Skeletal muscle satellite cell (primary cell): Measurements from ENCODE around the gene XPO6.

Source experiments
- H3K27me3 ChIP-seq: 2 replicates; pipeline ENCODE4 v1.7.0; 2013; ENCODE audit warnings: low read length; ENCODE audit not compliant: control insufficient read depth, insufficient read depth
- H3K36me3 ChIP-seq: 2 replicates; pipeline ENCODE4 v1.7.0; 2013; ENCODE audit warnings: mild to moderate bottlenecking, control low read depth, low read length; ENCODE audit not compliant: insufficient read depth
- H3K4me1 ChIP-seq: 2 replicates; pipeline ENCODE4 v1.7.0; 2013; ENCODE audit warnings: low read length; ENCODE audit not compliant: control insufficient read depth, insufficient read depth
- H3K4me2 ChIP-seq: 2 replicates; pipeline ENCODE4 v1.7.0; 2013; ENCODE audit warnings: mild to moderate bottlenecking, low read length
- H3K4me3 ChIP-seq: 2 replicates; pipeline ENCODE4 v1.7.0; 2013; ENCODE audit warnings: low read length
- H3K9ac ChIP-seq: 2 replicates; pipeline ENCODE4 v1.7.0; 2013; ENCODE audit warnings: mild to moderate bottlenecking, low read depth, low read length, moderate library complexity
- H3K9me3 ChIP-seq: replicated peaks from 2 replicates; pipeline ENCODE4 v1.7.0; 2013; ENCODE audit warnings: mild to moderate bottlenecking, control low read depth, low read length

The XPO6 gene

GRCh38 chr16:28092721-28093384 lies 118.9 kb downstream of the XPO6 start:
- no peak overlapping the region for H3K9ac ChIP-seq
- H3K27me3 ChIP-seq, result no peaks in the 10 kb centered on the region
- H3K4me3 ChIP-seq, result no peak overlapping the region
- H3K4me1 ChIP-seq, result peaks cover 9% of the 10 kb centered on the region
- H3K4me2 ChIP-seq, result no peak overlapping the region
- peaks cover 18% of the 10 kb centered on the region for H3K36me3 ChIP-seq
- no peaks in the 10 kb centered on the region for H3K9me3 ChIP-seq

- Histone ChIP-seq H3K9ac (no peak overlapping the region), H3K9me3 (no peaks in the 10 kb centered on the region), H3K4me3 (no peak overlapping the region), H3K27me3 (no peaks in the 10 kb centered on the region), H3K4me1 (peaks cover 9% of the 10 kb centered on the region), H3K36me3 (peaks cover 13% of the 10 kb centered on the region), H3K4me2 (no peak overlapping the region)
These were observed 120.1 kb downstream of the XPO6 start for GRCh38 chr16:28091656-28092055.

- Histone ChIP-seq H3K27me3 (no peaks in the 10 kb centered on the region), H3K4me1 (peaks cover 9% of the 10 kb centered on the region), H3K36me3 (peaks cover 10% of the 10 kb centered on the region), H3K4me3 (no peak overlapping the region), H3K4me2 (no peak overlapping the region), H3K9ac (no peak overlapping the region), H3K9me3 (no peaks in the 10 kb centered on the region)
These were observed 121.0 kb downstream of the XPO6 start for GRCh38 chr16:28090646-28091377.

- no peaks in the 10 kb centered on the region for H3K9me3 ChIP-seq
- no peaks in the 10 kb centered on the region for H3K27me3 ChIP-seq
- H3K4me2 ChIP-seq, result no peak overlapping the region
- H3K4me3 ChIP-seq, result no peak overlapping the region
- H3K9ac ChIP-seq, result no peak overlapping the region
- peaks cover 9% of the 10 kb centered on the region for H3K4me1 ChIP-seq
- H3K36me3 ChIP-seq, result peaks cover 10% of the 10 kb centered on the region
These were observed 121.8 kb downstream of the XPO6 start for GRCh38 chr16:28089992-28090365.

- peaks cover 9% of the 10 kb centered on the region for H3K4me1 ChIP-seq
- H3K4me2 ChIP-seq, result no peak overlapping the region
- H3K9ac ChIP-seq, result no peak overlapping the region
- H3K4me3 ChIP-seq, result no peak overlapping the region
- no peaks in the 10 kb centered on the region for H3K27me3 ChIP-seq
- peaks cover 10% of the 10 kb centered on the region for H3K36me3 ChIP-seq
- no peaks in the 10 kb centered on the region for H3K9me3 ChIP-seq
These were observed 122.4 kb downstream of the XPO6 start for GRCh38 chr16:28089205-28089991.

GRCh38 chr16:28087675-28088300 lies 124.0 kb downstream of the XPO6 start:
- H3K4me1 ChIP-seq, result peaks cover 9% of the 10 kb centered on the region
- H3K9ac ChIP-seq, result no peak overlapping the region
- no peaks in the 10 kb centered on the region for H3K36me3 ChIP-seq
- no peak overlapping the region for H3K4me2 ChIP-seq
- H3K27me3 ChIP-seq, result no peaks in the 10 kb centered on the region
- no peaks in the 10 kb centered on the region for H3K9me3 ChIP-seq
- H3K4me3 ChIP-seq, result no peak overlapping the region

GRCh38 chr16:28087140-28087660 lies 124.6 kb downstream of the XPO6 start:
- Histone ChIP-seq H3K4me3 (no peak overlapping the region), H3K9me3 (no peaks in the 10 kb centered on the region), H3K9ac (no peak overlapping the region), H3K36me3 (no peaks in the 10 kb centered on the region), H3K4me2 (no peak overlapping the region), H3K4me1 (peaks cover 9% of the 10 kb centered on the region), H3K27me3 (no peaks in the 10 kb centered on the region)

GRCh38 chr16:28086186-28087139 lies 125.3 kb downstream of the XPO6 start:
- no peaks in the 10 kb centered on the region for H3K9me3 ChIP-seq
- no peak overlapping the region for H3K4me2 ChIP-seq
- no peak overlapping the region for H3K4me3 ChIP-seq
- H3K27me3 ChIP-seq, result no peaks in the 10 kb centered on the region
- H3K4me1 ChIP-seq, result peaks cover 5% of the 10 kb centered on the region
- no peaks in the 10 kb centered on the region for H3K36me3 ChIP-seq
- H3K9ac ChIP-seq, result no peak overlapping the region

GRCh38 chr16:28085389-28086171 lies 126.2 kb downstream of the XPO6 start:
- H3K4me3 ChIP-seq, result no peak overlapping the region
- no peaks in the 10 kb centered on the region for H3K36me3 ChIP-seq
- no peak overlapping the region for H3K9ac ChIP-seq
- no peak overlapping the region for H3K4me2 ChIP-seq
- H3K9me3 ChIP-seq, result no peaks in the 10 kb centered on the region
- no peaks in the 10 kb centered on the region for H3K27me3 ChIP-seq
- H3K4me1 ChIP-seq, result no peaks in the 10 kb centered on the region

GRCh38 chr16:28084209-28084608 lies 127.6 kb downstream of the XPO6 start:
- Histone ChIP-seq H3K36me3 (no peaks in the 10 kb centered on the region), H3K27me3 (no peaks in the 10 kb centered on the region), H3K4me1 (no peaks in the 10 kb centered on the region), H3K4me2 (no peak overlapping the region), H3K9ac (no peak overlapping the region), H3K9me3 (no peaks in the 10 kb centered on the region), H3K4me3 (no peak overlapping the region)
